Stimulated activated naive CD4-positive, alpha-beta T cell treated with Interleukin-2 at 50 U/mL for 16 hours (primary cell): Measurements from ENCODE around the gene RIT2.

Experiments used
- DNase-seq: peaks from one replicate; lab custom pipeline; 2025; lab: John Stamatoyannopoulos, UW

The RIT2 gene

DNA sequence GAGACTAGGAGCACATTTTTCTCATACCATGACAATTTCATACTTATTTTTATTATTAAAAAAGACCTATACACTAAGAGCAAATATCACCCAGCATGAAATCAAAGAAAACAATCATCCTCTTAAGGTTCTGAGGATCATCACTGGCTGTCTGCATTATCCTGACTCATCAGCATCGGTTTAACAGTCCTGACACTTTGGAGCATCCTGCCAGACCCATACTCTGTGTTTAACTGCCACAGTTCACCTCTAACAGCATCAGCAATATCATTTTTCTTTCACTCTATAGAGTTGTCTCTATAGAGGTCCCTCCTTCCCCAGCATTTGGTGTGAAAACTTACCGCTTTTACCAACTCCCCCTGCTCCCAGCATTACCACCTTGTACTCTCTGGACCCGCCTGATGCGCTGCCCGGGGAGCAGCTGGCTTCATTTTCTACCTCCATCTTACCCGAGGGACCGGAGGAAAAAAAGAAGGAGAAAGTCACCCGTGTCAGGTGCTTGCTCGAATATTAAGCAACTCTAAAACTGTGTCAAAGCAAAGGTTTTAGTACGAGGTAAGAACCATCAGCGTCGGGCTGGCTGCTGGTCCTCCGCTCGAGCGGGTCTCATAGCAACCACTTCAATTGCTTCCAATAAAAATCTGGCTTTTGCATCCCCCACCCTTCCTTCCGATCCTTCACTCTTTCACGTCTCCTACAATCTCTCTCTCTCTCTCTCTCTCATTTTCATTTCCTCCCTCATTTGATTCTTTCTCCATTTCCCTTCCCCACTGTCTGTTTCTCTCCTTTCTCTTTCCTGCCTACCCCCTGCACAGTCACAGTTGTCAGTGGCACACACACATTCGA is at the start of gene RIT2:
Gene RIT2 (minus strand): TSS at position 610 of the 846 bp plus-strand sequence.
- DNase-seq, result no peak

DNA sequence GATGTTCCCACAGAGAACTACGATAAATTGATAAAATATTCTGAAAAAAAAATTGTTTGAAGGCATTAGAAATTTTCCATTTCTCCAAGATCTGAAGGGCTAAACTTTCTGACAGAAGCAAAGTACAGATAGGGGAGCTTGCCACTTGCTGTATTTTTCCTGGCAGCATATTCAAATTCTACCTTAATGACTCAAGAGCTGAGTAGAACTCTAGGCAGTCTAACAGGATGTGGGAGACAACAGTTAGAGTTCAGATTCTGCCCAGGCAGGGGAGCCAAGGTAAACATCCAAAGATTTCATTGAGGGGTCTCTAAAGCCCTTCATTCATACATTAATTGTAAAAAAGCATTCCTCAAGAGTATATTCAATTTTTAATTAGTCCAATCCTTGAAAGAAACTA is 46.0 kb upstream of the RIT2 start:
- DNase-seq, result no peak

DNA sequence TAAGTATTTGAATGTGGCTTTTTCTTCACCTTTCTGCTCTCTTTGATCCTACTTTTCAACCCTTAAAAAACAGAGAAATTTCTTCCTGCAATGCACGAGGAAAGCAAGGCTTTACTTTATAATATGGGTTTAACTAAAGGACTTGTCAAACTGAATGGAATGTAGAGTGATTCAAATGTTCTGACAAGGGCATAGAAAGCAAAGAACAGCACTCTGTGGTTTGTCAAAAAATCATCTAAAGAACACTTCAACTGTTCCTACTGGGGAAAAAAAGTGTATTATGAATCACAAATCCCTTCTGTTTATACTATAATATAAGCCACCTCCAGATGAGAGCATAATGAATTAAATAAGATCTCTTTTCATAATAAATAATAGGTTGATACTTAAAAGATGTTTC is 45.0 kb upstream of the RIT2 start:
- no peak for DNase-seq

DNA sequence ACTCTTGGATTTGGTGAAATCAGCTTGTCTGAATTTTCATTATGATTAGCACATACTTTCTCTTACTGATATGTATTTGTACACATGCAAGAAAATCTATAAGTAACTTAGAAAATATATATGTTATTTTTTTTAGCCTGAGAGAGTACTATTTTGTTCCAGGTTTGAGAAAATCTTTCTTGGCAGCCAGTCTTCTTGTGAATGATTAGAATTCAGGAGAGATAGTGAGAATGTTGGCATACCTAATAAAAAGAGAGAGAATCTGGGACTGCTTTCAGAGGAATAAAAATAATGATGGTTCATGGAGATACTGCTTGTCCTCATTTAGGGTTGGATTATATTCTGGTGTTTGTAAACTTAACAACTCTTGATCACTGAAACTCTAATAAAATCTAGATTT is 44.4 kb upstream of the RIT2 start:
- no peak for DNase-seq

GRCh38 chr18:43159086-43159770 is 43.7 kb upstream of the RIT2 start:
- DNase-seq, result no peak

DNA sequence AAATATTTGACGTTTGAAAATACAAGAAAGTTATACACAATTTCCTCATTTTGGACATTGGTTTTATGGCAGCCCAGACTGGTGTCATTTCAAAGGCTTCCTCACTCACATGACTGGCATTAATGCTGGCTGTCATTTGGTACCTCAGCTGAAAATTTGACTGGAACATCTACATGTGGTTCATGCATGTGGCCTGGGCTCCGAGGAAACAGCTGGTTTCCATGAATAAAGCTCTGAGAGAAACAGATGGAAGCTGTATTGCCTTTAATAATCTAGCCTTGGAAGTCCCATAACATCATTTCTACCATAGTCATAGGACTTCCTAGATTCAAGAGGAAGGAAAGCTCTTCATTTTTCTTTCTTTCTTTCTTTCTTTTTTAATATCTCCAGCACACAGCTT is 42.9 kb upstream of the RIT2 start:
- DNase-seq, result no peak

DNA sequence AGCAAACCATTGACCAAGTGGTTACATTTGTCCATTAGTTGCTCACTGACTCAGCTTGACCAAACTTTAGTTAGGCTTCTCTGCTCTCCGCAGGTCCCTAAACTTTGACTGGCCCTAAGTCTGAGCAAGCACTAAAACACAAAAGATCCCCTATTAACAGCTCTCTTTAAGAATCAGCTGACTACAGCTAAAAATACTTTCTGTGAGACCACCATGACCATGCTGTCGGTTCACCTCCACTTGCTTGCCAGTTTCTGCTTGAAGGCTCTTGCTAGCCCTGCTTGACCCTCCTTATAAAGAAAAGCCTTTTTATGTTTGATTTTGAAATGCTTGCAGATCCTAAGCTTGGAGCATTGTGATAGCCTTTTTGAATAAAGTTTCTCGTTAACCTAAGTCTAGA is 40.4 kb upstream of the RIT2 start:
- no peak for DNase-seq

DNA sequence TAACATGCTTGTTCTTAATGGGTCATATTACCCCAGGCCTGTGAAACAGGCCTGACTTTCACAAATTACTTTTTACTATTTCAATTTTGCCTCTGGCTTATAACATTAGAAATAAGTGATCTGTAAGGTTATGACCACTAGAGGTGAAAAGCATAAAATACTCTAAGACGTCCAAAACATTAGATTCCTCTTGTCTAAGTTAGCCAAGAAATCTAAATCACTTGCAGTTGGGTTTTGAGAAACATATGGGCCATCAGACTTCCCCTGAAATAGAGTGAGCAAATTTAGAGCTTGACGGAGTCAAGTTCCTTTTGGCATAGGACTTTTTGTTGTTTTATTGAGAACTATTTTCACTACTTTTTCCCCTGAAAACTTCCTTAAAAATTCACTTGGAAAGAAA is 32.7 kb upstream of the RIT2 start:
- no peak for DNase-seq

- DNase-seq, result no peak
Measured at GRCh38 chr18:43141208-43141607, 25.7 kb upstream of the RIT2 start.

GRCh38 chr18:43139288-43139946 is 23.9 kb upstream of the RIT2 start:
- DNase-seq, result no peak

DNA sequence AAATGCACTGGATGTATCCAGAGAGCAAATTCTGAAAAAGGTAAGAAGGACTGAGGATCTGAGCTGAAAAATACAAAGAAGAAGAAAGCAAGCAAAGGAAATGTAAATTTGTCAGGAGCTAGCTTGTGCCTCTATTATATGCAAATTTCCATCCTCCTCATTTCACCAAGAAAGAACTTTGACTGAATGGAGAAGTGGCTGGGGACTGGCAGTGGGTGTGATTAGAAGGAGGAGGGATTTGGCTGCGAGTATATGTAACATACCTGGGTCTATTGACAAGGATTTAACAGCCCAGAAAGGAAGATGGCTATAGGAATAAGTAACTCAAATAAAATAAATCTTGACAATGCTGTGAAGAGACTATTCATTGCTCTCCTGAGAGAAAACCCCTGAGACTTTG is 19.4 kb upstream of the RIT2 start:
- no peak for DNase-seq

GRCh38 chr18:43130716-43131260 is 15.3 kb upstream of the RIT2 start:
- no peak for DNase-seq

- DNase-seq, result no peak
Measured at GRCh38 chr18:43129946-43130524, 14.6 kb upstream of the RIT2 start.

- no peak for DNase-seq
Measured at GRCh38 chr18:43125471-43125870, 10.0 kb upstream of the RIT2 start.

GRCh38 chr18:43122955-43123354 is 7.5 kb upstream of the RIT2 start:
- no peak for DNase-seq

DNA sequence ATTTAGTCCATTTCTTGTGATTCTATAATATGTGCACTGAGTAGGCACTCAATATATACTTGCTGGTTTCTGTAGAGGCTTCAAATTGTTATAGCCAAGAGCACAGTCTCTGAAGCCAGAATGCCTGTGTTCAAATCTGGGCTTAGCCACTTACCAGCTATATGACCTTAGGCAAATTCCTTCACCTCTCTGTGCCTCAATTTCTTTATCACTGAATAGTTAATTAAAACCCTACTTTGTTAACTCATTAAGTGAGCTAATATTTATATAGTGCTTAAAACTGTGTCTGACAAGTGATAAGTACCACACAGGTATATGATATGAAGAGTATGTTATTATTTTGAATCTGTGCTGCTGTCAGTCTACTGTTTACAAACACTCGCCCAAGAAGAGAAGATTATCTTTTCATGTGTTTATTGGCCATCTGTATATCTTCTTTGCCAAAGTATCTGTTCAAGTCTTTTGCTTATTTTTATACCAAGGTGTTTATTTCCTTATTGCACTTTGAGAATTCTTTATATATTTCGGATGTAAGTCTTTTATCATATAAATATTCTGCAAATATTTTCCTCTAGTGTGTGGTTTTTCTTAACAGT is 1.3 kb upstream of the RIT2 start:
- DNase-seq, result no peak

- no peak for DNase-seq
Measured at GRCh38 chr18:43113220-43113895, 2.1 kb downstream of the RIT2 start.

- DNase-seq, result no peak
Measured at GRCh38 chr18:43108882-43109281, 6.6 kb downstream of the RIT2 start.

GRCh38 chr18:43108469-43108868 is 7.0 kb downstream of the RIT2 start:
- no peak for DNase-seq

GRCh38 chr18:43093646-43094045 is 21.8 kb downstream of the RIT2 start:
- no peak for DNase-seq

DNA sequence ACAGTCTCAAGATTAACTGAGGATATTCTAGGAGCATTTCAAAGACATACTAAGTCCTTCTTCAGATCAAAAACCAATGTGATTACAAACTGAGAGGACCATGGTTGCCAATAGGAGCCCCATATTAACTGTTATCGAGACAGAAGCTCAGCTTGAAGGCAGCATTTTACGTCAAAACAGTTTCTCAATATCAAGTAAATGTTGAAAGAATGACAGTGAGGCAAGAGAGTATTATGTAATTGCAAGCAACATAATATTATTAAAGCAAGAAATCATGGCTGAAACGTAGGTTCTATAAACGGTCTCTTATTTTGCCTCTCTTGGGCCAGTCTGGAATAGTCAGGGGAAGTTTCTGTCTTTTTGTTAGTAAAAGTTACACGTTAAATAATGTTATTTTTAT is 22.9 kb downstream of the RIT2 start:
- no peak for DNase-seq
